K562 (cell line): ENCODE data around the gene CDIPT. TPM values are rescaled to one million over a fixed set of nuclear protein-coding genes. Genes with fewer than 3 reads are reported as not detected.
A peak's percentile ranks its signal among the peaks of the same experiment; 100 is the strongest.

Experiments
- SAFB ChIP-seq: fragments of 200-400 bp; formaldehyde crosslinking; IDR thresholded peaks from 2 replicates; pipeline ENCODE4 v1.6.1; 2017; ENCODE audit warnings: low read depth, low read length, borderline replicate concordance
- TEAD2 ChIP-seq: fragments of 450-650 bp; IDR thresholded peaks from 2 replicates; pipeline ENCODE4 v1.6.1; 2016; ENCODE audit warnings: missing genetic modification characterization, control low read depth, missing compliant biosample characterization
- polyA plus RNA-seq, 8 experiments: library from polyadenylated mRNA; depleted of rRNA in 4 of 8; stranded (reverse) in 5 of 8; unstranded in 3 of 8; fragments of >200 nt; fragmentation: Nextera tagmentation in 2 of 8; fragmentation: Illumina TruSeq in 1 of 8; extraction: Ambion mirVana in 2 of 8; extraction: Trizol in 1 of 8; gene quantifications; 2 replicates each; pipeline versions ENCODE4 v1.2.1 to v1.2.3, GENCODE V29; 2011 to 2014; ENCODE audit warnings: inconsistent platforms in 1 of 8, missing spikeins in 1 of 8
- total RNA-seq, 7 experiments: library from RNA; depleted of rRNA in 6 of 7; stranded (reverse); fragments of >200 nt in 6 of 7; fragmentation: Illumina TruSeq in 2 of 7; extraction: Trizol in 2 of 7; gene quantifications; 2 replicates each; pipeline versions ENCODE4 v1.2.1 to v1.2.3, GENCODE V29; 2011 to 2021; ENCODE audit warnings: low replicate concordance in 1 of 7
- TF ChIP-seq, protein P1 (sequence below): fragments of 450-650 bp; IDR thresholded peaks from 2 replicates; pipeline ENCODE4 v1.6.1; 2016; ENCODE audit warnings: mild to moderate bottlenecking, moderate library complexity
- TF ChIP-seq, protein P2 (sequence below): sonication (generic); formaldehyde crosslinking; IDR thresholded peaks from 2 replicates; pipeline ENCODE4 v1.8.0; 2023; ENCODE audit warnings: mild to moderate bottlenecking, missing genetic modification reagents
- TF ChIP-seq, protein P3 (sequence below): sonication (generic); formaldehyde crosslinking; IDR thresholded peaks from 2 replicates; pipeline ENCODE4 v1.8.1; 2023; ENCODE audit warnings: missing genetic modification reagents, mild to moderate bottlenecking, borderline replicate concordance

The CDIPT gene
- total and polyA plus RNA-seq, 9 of the 15 experiments (the other 6 are each of a cell fraction or from before 2014, with no cell fraction given) = 1.3 to 37.0 (median 23.0) TPM

DNA sequence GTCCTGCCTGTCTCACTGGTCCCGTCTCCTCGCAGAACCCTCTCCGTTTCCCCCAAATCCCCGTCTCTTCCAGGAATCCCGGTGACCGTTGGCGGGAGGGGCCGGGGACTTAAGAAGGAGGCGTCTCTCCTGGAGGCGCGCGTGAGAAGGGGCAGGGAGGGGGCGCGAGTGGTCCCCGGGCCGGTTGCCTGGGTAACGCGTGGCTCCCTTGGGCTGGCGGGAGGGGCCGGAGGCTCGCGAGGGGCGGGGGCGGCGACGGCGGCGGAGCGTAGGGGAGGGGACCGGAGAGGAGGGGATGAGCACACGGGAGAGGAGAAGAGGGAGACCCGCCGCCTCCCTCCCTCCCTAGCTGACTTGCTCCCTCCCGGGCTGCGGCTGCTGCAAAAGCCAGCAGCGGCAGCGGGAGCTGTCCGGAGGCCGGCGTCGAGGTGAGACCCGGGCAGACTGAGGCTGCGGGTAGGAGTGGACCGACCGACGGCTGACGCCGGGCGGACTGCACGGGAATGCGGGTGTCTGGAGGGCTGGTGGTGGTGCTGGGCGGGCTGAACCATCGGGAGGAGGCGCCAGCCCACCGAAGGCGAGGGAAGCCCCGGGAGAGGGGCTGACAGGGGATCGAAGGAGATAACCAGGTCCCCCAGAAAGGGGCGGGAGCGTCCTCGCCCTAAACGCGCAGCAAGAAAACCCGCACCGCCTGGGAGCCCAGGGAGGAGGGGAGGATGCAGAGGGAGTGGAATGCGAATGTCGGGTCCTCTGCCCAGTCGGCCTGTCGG, 50.9 kb downstream of the CDIPT start, which contains the start of gene PRRT2 (continued):
- TF ChIP-seq, protein P1, sequence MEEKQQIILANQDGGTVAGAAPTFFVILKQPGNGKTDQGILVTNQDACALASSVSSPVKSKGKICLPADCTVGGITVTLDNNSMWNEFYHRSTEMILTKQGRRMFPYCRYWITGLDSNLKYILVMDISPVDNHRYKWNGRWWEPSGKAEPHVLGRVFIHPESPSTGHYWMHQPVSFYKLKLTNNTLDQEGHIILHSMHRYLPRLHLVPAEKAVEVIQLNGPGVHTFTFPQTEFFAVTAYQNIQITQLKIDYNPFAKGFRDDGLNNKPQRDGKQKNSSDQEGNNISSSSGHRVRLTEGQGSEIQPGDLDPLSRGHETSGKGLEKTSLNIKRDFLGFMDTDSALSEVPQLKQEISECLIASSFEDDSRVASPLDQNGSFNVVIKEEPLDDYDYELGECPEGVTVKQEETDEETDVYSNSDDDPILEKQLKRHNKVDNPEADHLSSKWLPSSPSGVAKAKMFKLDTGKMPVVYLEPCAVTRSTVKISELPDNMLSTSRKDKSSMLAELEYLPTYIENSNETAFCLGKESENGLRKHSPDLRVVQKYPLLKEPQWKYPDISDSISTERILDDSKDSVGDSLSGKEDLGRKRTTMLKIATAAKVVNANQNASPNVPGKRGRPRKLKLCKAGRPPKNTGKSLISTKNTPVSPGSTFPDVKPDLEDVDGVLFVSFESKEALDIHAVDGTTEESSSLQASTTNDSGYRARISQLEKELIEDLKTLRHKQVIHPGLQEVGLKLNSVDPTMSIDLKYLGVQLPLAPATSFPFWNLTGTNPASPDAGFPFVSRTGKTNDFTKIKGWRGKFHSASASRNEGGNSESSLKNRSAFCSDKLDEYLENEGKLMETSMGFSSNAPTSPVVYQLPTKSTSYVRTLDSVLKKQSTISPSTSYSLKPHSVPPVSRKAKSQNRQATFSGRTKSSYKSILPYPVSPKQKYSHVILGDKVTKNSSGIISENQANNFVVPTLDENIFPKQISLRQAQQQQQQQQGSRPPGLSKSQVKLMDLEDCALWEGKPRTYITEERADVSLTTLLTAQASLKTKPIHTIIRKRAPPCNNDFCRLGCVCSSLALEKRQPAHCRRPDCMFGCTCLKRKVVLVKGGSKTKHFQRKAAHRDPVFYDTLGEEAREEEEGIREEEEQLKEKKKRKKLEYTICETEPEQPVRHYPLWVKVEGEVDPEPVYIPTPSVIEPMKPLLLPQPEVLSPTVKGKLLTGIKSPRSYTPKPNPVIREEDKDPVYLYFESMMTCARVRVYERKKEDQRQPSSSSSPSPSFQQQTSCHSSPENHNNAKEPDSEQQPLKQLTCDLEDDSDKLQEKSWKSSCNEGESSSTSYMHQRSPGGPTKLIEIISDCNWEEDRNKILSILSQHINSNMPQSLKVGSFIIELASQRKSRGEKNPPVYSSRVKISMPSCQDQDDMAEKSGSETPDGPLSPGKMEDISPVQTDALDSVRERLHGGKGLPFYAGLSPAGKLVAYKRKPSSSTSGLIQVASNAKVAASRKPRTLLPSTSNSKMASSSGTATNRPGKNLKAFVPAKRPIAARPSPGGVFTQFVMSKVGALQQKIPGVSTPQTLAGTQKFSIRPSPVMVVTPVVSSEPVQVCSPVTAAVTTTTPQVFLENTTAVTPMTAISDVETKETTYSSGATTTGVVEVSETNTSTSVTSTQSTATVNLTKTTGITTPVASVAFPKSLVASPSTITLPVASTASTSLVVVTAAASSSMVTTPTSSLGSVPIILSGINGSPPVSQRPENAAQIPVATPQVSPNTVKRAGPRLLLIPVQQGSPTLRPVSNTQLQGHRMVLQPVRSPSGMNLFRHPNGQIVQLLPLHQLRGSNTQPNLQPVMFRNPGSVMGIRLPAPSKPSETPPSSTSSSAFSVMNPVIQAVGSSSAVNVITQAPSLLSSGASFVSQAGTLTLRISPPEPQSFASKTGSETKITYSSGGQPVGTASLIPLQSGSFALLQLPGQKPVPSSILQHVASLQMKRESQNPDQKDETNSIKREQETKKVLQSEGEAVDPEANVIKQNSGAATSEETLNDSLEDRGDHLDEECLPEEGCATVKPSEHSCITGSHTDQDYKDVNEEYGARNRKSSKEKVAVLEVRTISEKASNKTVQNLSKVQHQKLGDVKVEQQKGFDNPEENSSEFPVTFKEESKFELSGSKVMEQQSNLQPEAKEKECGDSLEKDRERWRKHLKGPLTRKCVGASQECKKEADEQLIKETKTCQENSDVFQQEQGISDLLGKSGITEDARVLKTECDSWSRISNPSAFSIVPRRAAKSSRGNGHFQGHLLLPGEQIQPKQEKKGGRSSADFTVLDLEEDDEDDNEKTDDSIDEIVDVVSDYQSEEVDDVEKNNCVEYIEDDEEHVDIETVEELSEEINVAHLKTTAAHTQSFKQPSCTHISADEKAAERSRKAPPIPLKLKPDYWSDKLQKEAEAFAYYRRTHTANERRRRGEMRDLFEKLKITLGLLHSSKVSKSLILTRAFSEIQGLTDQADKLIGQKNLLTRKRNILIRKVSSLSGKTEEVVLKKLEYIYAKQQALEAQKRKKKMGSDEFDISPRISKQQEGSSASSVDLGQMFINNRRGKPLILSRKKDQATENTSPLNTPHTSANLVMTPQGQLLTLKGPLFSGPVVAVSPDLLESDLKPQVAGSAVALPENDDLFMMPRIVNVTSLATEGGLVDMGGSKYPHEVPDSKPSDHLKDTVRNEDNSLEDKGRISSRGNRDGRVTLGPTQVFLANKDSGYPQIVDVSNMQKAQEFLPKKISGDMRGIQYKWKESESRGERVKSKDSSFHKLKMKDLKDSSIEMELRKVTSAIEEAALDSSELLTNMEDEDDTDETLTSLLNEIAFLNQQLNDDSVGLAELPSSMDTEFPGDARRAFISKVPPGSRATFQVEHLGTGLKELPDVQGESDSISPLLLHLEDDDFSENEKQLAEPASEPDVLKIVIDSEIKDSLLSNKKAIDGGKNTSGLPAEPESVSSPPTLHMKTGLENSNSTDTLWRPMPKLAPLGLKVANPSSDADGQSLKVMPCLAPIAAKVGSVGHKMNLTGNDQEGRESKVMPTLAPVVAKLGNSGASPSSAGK = 0 out of 2 replicates have a peak, but pooled peaks have one; percentile 41
- TF ChIP-seq, protein P2, sequence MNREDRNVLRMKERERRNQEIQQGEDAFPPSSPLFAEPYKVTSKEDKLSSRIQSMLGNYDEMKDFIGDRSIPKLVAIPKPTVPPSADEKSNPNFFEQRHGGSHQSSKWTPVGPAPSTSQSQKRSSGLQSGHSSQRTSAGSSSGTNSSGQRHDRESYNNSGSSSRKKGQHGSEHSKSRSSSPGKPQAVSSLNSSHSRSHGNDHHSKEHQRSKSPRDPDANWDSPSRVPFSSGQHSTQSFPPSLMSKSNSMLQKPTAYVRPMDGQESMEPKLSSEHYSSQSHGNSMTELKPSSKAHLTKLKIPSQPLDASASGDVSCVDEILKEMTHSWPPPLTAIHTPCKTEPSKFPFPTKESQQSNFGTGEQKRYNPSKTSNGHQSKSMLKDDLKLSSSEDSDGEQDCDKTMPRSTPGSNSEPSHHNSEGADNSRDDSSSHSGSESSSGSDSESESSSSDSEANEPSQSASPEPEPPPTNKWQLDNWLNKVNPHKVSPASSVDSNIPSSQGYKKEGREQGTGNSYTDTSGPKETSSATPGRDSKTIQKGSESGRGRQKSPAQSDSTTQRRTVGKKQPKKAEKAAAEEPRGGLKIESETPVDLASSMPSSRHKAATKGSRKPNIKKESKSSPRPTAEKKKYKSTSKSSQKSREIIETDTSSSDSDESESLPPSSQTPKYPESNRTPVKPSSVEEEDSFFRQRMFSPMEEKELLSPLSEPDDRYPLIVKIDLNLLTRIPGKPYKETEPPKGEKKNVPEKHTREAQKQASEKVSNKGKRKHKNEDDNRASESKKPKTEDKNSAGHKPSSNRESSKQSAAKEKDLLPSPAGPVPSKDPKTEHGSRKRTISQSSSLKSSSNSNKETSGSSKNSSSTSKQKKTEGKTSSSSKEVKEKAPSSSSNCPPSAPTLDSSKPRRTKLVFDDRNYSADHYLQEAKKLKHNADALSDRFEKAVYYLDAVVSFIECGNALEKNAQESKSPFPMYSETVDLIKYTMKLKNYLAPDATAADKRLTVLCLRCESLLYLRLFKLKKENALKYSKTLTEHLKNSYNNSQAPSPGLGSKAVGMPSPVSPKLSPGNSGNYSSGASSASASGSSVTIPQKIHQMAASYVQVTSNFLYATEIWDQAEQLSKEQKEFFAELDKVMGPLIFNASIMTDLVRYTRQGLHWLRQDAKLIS (CRISPR knock-in tag) = no peak
- TF ChIP-seq SAFB = 0 out of 2 replicates have a peak, but pooled peaks have one; percentile 11
- TF ChIP-seq, protein P3, sequence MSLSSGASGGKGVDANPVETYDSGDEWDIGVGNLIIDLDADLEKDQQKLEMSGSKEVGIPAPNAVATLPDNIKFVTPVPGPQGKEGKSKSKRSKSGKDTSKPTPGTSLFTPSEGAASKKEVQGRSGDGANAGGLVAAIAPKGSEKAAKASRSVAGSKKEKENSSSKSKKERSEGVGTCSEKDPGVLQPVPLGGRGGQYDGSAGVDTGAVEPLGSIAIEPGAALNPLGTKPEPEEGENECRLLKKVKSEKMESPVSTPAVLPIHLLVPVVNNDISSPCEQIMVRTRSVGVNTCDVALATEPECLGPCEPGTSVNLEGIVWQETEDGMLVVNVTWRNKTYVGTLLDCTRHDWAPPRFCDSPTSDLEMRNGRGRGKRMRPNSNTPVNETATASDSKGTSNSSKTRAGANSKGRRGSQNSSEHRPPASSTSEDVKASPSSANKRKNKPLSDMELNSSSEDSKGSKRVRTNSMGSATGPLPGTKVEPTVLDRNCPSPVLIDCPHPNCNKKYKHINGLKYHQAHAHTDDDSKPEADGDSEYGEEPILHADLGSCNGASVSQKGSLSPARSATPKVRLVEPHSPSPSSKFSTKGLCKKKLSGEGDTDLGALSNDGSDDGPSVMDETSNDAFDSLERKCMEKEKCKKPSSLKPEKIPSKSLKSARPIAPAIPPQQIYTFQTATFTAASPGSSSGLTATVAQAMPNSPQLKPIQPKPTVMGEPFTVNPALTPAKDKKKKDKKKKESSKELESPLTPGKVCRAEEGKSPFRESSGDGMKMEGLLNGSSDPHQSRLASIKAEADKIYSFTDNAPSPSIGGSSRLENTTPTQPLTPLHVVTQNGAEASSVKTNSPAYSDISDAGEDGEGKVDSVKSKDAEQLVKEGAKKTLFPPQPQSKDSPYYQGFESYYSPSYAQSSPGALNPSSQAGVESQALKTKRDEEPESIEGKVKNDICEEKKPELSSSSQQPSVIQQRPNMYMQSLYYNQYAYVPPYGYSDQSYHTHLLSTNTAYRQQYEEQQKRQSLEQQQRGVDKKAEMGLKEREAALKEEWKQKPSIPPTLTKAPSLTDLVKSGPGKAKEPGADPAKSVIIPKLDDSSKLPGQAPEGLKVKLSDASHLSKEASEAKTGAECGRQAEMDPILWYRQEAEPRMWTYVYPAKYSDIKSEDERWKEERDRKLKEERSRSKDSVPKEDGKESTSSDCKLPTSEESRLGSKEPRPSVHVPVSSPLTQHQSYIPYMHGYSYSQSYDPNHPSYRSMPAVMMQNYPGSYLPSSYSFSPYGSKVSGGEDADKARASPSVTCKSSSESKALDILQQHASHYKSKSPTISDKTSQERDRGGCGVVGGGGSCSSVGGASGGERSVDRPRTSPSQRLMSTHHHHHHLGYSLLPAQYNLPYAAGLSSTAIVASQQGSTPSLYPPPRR (CRISPR knock-in tag) = no peak
- TF ChIP-seq TEAD2 (tag) = no peak
